ENCODE results near the gene GPC1. TPM values are rescaled to one million over a fixed set of nuclear protein-coding genes. Genes with fewer than 3 reads are reported as not detected.

Gene GPC1
- total RNA-seq, 1 donor from 2014 or later: 187 TPM

GRCh38 chr2:240441326-240441992 lies 6.0 kb downstream of the GPC1 start:
- H3K9me3 ChIP-seq (replicated peaks): no peaks in the 10 kb centered on the region
- no peak overlapping the region for H3K4me3 ChIP-seq
- DNase-seq: no peak
- intact Hi-C loops (cut with micrococcal nuclease): no loop called here
- H3K27ac ChIP-seq (replicated peaks): no peak overlapping the region
- H3K36me3 ChIP-seq: no peaks in the 10 kb centered on the region
- TF ChIP-seq CTCF (IDR thresholded peaks at IDR 0.05; ENCODE audit: borderline replicate concordance): no peak
- peaks cover 25% of the 10 kb centered on the region for H3K27me3 ChIP-seq (ENCODE audit: low read depth)
- H3K4me1 ChIP-seq: peaks cover 69% of the 10 kb centered on the region

- Histone ChIP-seq H3K4me3 (no peak overlapping the region), H3K4me1 (peaks cover 69% of the 10 kb centered on the region), H3K36me3 (no peaks in the 10 kb centered on the region), H3K27ac (replicated peaks) (no peak overlapping the region), H3K9me3 (replicated peaks) (no peaks in the 10 kb centered on the region), H3K27me3 (ENCODE audit: low read depth) (peaks cover 19% of the 10 kb centered on the region)
- no peak for DNase-seq
- TF ChIP-seq CTCF (IDR thresholded peaks at IDR 0.05; ENCODE audit: borderline replicate concordance): no peak
- intact Hi-C loops (cut with micrococcal nuclease): no loop called here
Measured at GRCh38 chr2:240441993-240442411, 6.5 kb downstream of the GPC1 start.

- DNase-seq: no peak
- H3K9me3 ChIP-seq (replicated peaks): no peaks in the 10 kb centered on the region
- H3K27ac ChIP-seq (replicated peaks): no peak overlapping the region
- no peak for TF ChIP-seq CTCF (IDR thresholded peaks at IDR 0.05; ENCODE audit: borderline replicate concordance)
- H3K27me3 ChIP-seq (ENCODE audit: low read depth): peaks cover 16% of the 10 kb centered on the region
- no peaks in the 10 kb centered on the region for H3K36me3 ChIP-seq
- intact Hi-C loops (cut with micrococcal nuclease): no loop called here
- peaks cover 69% of the 10 kb centered on the region for H3K4me1 ChIP-seq
- no peak overlapping the region for H3K4me3 ChIP-seq
Measured at GRCh38 chr2:240442891-240443715, 7.6 kb downstream of the GPC1 start.

DNA sequence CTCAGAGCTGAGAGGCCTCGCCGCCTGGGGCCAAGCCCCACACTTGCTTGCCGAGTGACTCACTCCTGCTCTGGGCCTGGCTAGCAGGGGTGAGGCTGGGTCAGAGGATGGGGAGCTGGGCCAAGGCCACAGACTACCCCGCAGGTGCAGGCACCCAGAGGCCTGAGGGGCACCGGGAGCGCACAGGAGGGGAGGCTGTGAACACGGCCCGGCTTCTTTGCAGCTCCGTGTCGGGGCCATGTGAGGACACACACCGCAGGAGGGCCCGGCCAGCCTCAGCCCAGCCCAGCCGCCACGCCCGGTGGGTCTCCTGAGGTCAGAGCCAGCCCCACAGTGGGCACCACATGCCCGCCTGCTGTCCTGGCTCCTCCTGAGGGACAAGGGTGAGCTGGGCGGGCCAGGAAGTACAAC lies 8.4 kb downstream of the GPC1 start:
- Histone ChIP-seq H3K27me3 (ENCODE audit: low read depth) (peaks cover 15% of the 10 kb centered on the region), H3K9me3 (replicated peaks) (no peaks in the 10 kb centered on the region), H3K36me3 (no peaks in the 10 kb centered on the region), H3K4me1 (peaks cover 67% of the 10 kb centered on the region), H3K27ac (replicated peaks) (no peak overlapping the region), H3K4me3 (no peak overlapping the region)
- intact Hi-C loops (cut with micrococcal nuclease): no loop called here
- no peak for DNase-seq
- TF ChIP-seq CTCF (IDR thresholded peaks at IDR 0.05; ENCODE audit: borderline replicate concordance): no peak

DNA sequence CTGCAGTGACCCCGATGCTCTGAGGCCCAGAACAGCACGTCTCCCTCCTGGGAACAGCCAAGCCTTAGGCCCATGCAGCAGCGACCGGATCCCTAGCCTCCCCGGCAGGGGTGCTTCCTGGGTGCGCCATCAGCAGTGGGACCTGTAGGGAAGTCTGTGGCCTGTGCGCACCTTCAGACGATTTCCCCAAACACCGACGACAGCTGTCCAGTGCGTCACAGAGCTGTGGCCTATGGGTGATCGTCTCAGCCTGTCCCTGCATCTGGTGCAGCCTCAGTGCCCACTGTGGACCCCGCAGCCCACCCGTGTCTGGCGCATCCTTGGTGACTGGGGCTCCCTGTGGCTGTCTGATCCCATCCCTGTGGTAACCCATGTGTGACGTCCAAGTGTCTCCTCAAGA lies 9.0 kb downstream of the GPC1 start:
- H3K36me3 ChIP-seq: no peaks in the 10 kb centered on the region
- peaks cover 12% of the 10 kb centered on the region for H3K27me3 ChIP-seq (ENCODE audit: low read depth)
- H3K9me3 ChIP-seq (replicated peaks): no peaks in the 10 kb centered on the region
- H3K4me3 ChIP-seq: no peak overlapping the region
- H3K4me1 ChIP-seq: peaks cover 61% of the 10 kb centered on the region
- intact Hi-C loops (cut with micrococcal nuclease): no loop called here
- no peak overlapping the region for H3K27ac ChIP-seq (replicated peaks)
- no peak for DNase-seq
- TF ChIP-seq CTCF (IDR thresholded peaks at IDR 0.05; ENCODE audit: borderline replicate concordance): no peak

Measured in left ventricle myocardium inferior (tissue), 1 donor.